GM19438 (cell line): ENCODE results near the gene STRA6.

Experiments used
- ATAC-seq: cut with Tn5 transposase; IDR thresholded peaks from one replicate; pipeline ENCODE4 v1.9.1; 2021; ENCODE audit warnings: low read depth; ENCODE audit not compliant: unreplicated experiment

STRA6 gene

DNA sequence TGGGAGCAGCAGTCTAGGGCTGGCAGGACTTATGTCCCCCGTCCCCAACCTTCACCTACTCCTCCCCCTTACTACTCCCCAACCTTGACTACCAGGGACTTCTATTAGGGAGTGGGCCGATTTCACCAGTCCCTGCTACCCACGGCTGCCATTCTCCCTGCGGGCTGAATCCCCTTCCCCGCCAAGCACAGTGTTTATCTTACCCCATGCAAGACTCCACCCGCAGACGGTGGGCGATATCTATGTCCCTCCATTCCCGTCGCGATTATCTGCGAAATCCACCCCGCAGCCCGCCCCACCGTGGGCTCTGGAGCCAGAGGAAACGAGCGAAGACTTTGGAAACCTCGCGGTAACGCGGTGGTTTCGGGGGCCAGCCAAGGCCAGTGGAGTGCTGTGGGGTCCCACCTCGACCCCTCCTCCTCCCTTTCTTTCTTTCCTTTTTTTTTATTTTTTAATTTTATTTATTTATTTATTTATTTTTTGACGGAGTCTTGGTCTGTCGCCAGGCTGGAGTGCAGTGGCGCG is 67.5 kb downstream of the STRA6 start:
- ATAC-seq: no peak

- ATAC-seq: no peak
These were observed 68.1 kb downstream of the STRA6 start for GRCh38 chr15:74134387-74135027.

DNA sequence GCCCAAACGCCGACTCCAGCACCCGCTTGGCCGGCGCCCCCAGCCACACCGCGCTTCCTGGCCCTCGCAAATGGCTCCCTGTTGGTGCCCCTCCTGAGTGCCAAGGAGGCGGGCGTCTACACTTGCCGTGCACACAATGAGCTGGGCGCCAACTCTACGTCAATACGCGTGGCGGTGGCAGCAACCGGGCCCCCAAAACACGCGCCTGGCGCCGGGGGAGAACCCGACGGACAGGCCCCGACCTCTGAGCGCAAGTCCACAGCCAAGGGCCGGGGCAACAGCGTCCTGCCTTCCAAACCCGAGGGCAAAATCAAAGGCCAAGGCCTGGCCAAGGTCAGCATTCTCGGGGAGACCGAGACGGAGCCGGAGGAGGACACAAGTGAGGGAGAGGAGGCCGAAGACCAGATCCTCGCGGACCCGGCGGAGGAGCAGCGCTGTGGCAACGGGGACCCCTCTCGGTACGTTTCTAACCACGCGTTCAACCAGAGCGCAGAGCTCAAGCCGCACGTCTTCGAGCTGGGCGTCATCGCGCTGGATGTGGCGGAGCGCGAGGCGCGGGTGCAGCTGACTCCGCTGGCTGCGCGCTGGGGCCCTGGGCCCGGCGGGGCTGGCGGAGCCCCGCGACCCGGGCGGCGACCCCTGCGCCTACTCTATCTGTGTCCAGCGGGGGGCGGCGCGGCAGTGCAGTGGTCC is 68.7 kb downstream of the STRA6 start:
- ATAC-seq: no peak

DNA sequence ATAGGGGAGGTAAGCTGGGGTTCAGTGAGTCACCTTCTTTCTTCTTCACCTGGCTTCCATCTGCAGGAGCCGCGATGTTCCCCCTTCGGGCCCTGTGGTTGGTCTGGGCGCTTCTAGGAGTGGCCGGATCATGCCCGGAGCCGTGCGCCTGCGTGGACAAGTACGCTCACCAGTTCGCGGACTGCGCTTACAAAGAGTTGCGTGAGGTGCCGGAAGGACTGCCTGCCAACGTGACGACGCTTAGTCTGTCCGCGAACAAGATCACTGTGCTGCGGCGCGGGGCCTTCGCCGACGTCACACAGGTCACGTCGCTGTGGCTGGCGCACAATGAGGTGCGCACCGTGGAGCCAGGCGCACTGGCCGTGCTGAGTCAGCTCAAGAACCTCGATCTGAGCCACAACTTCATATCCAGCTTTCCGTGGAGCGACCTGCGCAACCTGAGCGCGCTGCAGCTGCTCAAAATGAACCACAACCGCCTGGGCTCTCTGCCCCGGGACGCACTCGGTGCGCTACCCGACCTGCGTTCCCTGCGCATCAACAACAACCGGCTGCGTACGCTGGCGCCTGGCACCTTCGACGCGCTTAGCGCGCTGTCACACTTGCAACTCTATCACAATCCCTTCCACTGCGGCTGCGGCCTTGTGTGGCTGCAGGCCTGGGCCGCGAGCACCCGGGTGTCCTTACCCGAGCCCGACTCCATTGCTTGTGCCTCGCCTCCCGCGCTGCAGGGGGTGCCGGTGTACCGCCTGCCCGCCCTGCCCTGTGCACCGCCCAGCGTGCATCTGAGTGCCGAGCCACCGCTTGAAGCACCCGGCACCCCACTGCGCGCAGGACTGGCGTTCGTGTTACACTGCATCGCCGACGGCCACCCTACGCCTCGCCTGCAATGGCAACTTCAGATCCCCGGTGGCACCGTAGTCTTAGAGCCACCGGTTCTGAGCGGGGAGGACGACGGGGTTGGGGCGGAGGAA is 69.6 kb downstream of the STRA6 start:
- ATAC-seq: no peak

DNA sequence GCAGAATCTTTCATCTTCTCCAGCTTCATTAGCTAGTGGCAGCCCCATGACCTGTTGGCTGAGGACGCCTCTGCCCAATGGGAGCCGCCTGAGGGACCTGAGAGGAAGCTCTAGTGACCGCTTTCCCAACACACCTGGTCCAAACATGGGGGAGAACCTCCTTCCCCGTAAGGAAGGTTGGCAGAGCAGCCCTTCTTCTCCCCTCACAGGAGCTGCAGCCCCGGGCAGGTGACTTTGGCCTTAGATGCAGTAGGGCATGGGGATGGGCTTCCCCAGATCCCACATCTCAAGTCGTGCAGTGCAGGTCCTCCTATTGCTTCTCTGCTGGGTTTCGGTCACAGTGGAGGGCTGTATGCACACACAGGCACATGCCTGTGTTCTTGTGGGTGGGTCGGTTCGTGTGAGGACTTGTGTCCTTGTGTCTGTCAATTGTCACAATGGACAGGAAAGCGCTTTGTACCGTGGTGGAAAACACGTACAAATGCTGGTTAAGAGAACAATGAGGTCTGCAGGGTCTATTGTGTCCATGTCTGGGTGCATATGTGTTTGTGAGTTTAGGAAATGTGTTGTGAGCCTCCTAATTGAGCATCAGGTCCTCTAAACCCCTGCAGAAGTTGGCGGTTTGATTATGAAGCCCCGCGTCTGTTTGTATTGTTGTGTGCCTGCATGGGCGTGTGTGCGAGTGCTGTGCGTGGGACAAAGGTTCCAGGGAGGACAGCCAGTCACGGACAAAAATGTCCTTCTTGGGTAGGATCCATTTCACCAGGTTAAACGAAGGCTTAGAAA is 70.8 kb downstream of the STRA6 start:
- no peak for ATAC-seq

GRCh38 chr15:74130849-74131627 is 71.5 kb downstream of the STRA6 start:
- no peak for ATAC-seq

GRCh38 chr15:74130155-74130848 is 72.3 kb downstream of the STRA6 start, which contains the start of gene ISLR2:
Gene ISLR2, plus strand, starts transcription at chr15:74130586. Its CDS starts 2,169 bp downstream, at chr15:74132755.
- no peak for ATAC-seq

DNA sequence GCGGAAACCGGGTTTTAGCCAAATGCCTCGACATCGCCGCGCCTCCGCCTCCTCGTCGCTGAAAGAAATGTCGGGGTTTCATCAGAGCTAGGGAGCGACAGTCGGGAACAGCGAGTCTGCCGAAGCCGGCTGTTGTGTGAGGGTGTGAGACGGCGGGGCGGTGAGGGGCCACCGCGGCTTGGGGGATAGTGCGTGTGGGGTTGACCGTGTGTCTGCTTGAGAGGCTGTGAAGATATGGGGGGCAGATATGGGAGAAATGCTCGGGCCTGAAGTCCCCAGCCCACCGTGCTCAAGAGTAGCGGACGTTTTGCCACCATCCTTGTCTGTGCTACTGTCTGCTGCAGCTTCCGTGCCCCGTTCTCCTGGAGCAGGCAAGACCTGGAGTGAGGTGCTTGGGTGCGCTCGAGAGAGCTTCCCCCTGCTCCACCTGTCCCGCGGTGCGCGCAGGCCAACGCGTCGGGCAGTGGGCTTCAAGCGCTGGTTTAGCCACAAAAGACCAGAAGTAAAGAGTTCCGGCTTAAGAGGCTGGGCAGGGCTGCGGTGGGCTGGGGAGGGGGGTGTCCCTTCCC is 72.9 kb downstream of the STRA6 start:
- no peak for ATAC-seq
